Measurements from ENCODE around the gene C1QBP. TPM values are rescaled to one million over a fixed set of nuclear protein-coding genes. Genes with fewer than 3 reads are reported as not detected.

Gene C1QBP
- total RNA-seq, 4 donors from 2014 or later: 75.4 to 143 (median 113) TPM

DNA sequence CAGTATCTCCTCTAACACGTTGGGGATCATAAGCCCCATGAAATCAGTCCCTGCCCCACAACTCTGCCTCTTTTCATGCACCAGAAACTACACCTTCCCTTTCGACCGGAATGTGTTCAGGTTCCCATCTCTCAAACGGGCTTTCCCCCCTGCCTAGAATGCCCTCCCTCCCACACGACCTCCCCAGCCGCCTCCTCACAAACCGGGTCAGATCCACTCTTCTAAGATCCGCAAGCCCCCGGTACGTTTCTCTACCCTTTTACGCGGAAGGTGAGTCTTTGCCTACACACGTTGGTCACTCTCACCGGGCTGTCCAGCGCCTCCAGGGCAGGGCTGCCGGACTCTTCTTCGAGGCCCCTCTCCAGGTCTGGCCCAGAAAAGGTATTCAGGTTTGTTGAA, 29.1 kb upstream of the C1QBP start:
- WGBS, 2 donors: 0% methylated on average over 17 of the region's 17 CpGs
- Histone ChIP-seq H3K9me3 (no peaks in the 10 kb centered on the region), H3K4me3 (replicated peaks in 1 of 3) (peak overlapping the region; percentile 19 to 93 (median 88)), H3K4me1 (peaks cover 12 to 21% of the 10 kb centered on the region in 2 donors), H3K36me3 (peaks cover 0 to 5% of the 10 kb centered on the region in 2 donors), H3K27me3 (no peaks in the 10 kb centered on the region), H3K27ac (no peak overlapping the region)
- DNase-seq: peak in 1 of 2 donors; percentile 3
- TF ChIP-seq CTCF (IDR thresholded peaks at IDR 0.05): no peak
- no peak for TF ChIP-seq POLR2A (IDR thresholded peaks at IDR 0.05)
- intact Hi-C loops (cut with DNase I): no loop called here

DNA sequence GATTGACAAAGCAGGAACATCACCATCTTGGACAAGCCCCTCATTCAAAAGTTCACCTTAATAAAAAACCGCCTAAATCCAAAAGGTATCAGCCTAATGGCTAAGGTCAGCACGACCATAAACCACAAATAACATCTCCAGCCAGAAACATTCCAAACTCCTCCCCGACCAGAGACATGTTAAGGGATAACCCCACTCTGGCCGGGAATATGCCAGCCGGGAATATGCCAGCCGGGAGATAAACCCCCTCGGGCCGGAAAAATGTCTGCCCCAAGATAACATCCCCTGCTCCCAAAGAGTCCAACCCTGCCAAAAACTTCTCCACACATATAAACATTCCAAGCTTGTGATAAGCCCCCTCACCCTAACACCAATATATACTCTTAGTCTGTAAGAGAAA, 28.5 kb upstream of the C1QBP start:
- peaks cover 12 to 21% of the 10 kb centered on the region in 2 donors for H3K4me1 ChIP-seq
- H3K36me3 ChIP-seq: peaks cover 0 to 3% of the 10 kb centered on the region in 2 donors
- H3K27me3 ChIP-seq: no peaks in the 10 kb centered on the region
- 6 to 11% methylated on average over 8 of the region's 8 CpGs for WGBS, 2 donors
- H3K4me3 ChIP-seq (replicated peaks in 1 of 3): peak overlapping the region in 1 of 3 donors; percentile 93
- H3K27ac ChIP-seq: no peak overlapping the region
- no peaks in the 10 kb centered on the region for H3K9me3 ChIP-seq
- TF ChIP-seq CTCF (IDR thresholded peaks at IDR 0.05) (no peak), POLR2A (IDR thresholded peaks at IDR 0.05) (no peak)
- intact Hi-C loops (cut with DNase I): no loop called here
- DNase-seq: no peak

DNA sequence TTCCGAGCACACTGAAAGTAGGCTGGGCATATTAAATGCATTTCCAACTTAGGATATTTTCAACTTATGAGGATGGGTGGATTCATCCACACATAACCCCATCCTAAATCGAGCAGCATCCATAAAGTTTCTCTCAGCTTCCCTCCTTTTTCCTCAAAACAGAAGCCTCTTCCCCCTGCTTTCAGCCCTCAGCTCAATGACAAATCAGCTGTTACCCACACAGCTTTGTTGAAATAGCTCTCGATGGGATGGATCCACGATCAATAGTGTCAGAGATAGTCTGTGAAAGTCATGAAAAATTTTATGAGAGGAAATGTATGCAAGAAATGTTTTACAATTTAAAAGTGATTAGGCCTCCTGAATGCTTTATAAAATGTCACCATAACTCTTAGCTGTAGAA, 27.3 kb upstream of the C1QBP start:
- no peak overlapping the region for H3K27ac ChIP-seq
- no peak overlapping the region for H3K4me3 ChIP-seq (replicated peaks in 1 of 3)
- H3K27me3 ChIP-seq: no peaks in the 10 kb centered on the region
- 93 to 94% methylated on average over 4 of the region's 4 CpGs for WGBS, 2 donors
- peaks cover 12 to 21% of the 10 kb centered on the region in 2 donors for H3K4me1 ChIP-seq
- DNase-seq: no peak
- H3K36me3 ChIP-seq: peaks cover 0 to 8% of the 10 kb centered on the region in 2 donors
- intact Hi-C loops (cut with DNase I): no loop called here
- no peaks in the 10 kb centered on the region for H3K9me3 ChIP-seq
- no peak for TF ChIP-seq POLR2A (IDR thresholded peaks at IDR 0.05)
- TF ChIP-seq CTCF (IDR thresholded peaks at IDR 0.05): no peak

GRCh38 chr17:5464717-5465507, 26.0 kb upstream of the C1QBP start:
- peaks cover 12 to 21% of the 10 kb centered on the region in 2 donors for H3K4me1 ChIP-seq
- WGBS, 2 donors: 89 to 90% methylated on average over 10 of the region's 10 CpGs
- intact Hi-C loops (cut with DNase I): no loop called here
- no peak for TF ChIP-seq CTCF (IDR thresholded peaks at IDR 0.05)
- no peak for TF ChIP-seq POLR2A (IDR thresholded peaks at IDR 0.05)
- H3K27me3 ChIP-seq: no peaks in the 10 kb centered on the region
- H3K27ac ChIP-seq: no peak overlapping the region
- H3K36me3 ChIP-seq: peaks cover 11 to 22% of the 10 kb centered on the region in 2 donors
- H3K4me3 ChIP-seq (replicated peaks in 1 of 3): no peak overlapping the region
- no peaks in the 10 kb centered on the region for H3K9me3 ChIP-seq
- no peak for DNase-seq

- no peak for TF ChIP-seq CTCF (IDR thresholded peaks at IDR 0.05)
- intact Hi-C loops (cut with DNase I): no loop called here
- Histone ChIP-seq H3K27me3 (no peaks in the 10 kb centered on the region), H3K4me3 (replicated peaks in 1 of 3) (no peak overlapping the region), H3K27ac (no peak overlapping the region), H3K36me3 (peaks cover 6 to 43% of the 10 kb centered on the region in 2 donors), H3K9me3 (no peaks in the 10 kb centered on the region), H3K4me1 (no peaks in the 10 kb centered on the region)
- no peak for DNase-seq
- 90 to 95% methylated on average over 8 of the region's 8 CpGs for WGBS, 2 donors
These were observed 7.8 kb upstream of the C1QBP start for GRCh38 chr17:5446786-5447185.

All from thyroid gland (tissue), 4 donors.